Measurements from ENCODE around the gene CDK8.

The CDK8 gene

GRCh38 chr13:26435171-26435570 is 181.2 kb downstream of the CDK8 start:
- Histone ChIP-seq H3K36me3 (no peaks in the 10 kb centered on the region), H3K27me3 (ENCODE audit: insufficient read depth, low read depth, severe bottlenecking) (no peaks in the 10 kb centered on the region), H3K4me3 (ENCODE audit: low read depth, low read length) (no peak overlapping the region), H3K9me3 (ENCODE audit: severe bottlenecking) (peaks cover 36% of the 10 kb centered on the region), H3K27ac (no peak overlapping the region)
- DNase-seq = no peak
- TF ChIP-seq CTCF (IDR thresholded peaks at IDR 0.05; ENCODE audit: low read depth, low read length) = no peak

- no peak for DNase-seq
- H3K9me3 ChIP-seq (ENCODE audit: severe bottlenecking) = peaks cover 36% of the 10 kb centered on the region
- no peak overlapping the region for H3K4me3 ChIP-seq (ENCODE audit: low read depth, low read length)
- no peak for TF ChIP-seq CTCF (IDR thresholded peaks at IDR 0.05; ENCODE audit: low read depth, low read length)
- no peak overlapping the region for H3K27ac ChIP-seq
- H3K27me3 ChIP-seq (ENCODE audit: insufficient read depth, low read depth, severe bottlenecking) = no peaks in the 10 kb centered on the region
- H3K36me3 ChIP-seq = no peaks in the 10 kb centered on the region
Observed at GRCh38 chr13:26435646-26436045, 181.7 kb downstream of the CDK8 start.

GRCh38 chr13:26436914-26437313 is 183.0 kb downstream of the CDK8 start:
- H3K4me3 ChIP-seq (ENCODE audit: low read depth, low read length) = no peak overlapping the region
- no peak for DNase-seq
- H3K27ac ChIP-seq = no peak overlapping the region
- H3K9me3 ChIP-seq (ENCODE audit: severe bottlenecking) = peaks cover 37% of the 10 kb centered on the region
- H3K27me3 ChIP-seq (ENCODE audit: insufficient read depth, low read depth, severe bottlenecking) = no peaks in the 10 kb centered on the region
- no peaks in the 10 kb centered on the region for H3K36me3 ChIP-seq
- TF ChIP-seq CTCF (IDR thresholded peaks at IDR 0.05; ENCODE audit: low read depth, low read length) = no peak

GRCh38 chr13:26440111-26440510 is 186.2 kb downstream of the CDK8 start:
- Histone ChIP-seq H3K36me3 (no peaks in the 10 kb centered on the region), H3K4me3 (ENCODE audit: low read depth, low read length) (no peak overlapping the region), H3K27me3 (ENCODE audit: insufficient read depth, low read depth, severe bottlenecking) (no peaks in the 10 kb centered on the region), H3K9me3 (ENCODE audit: severe bottlenecking) (peaks cover 37% of the 10 kb centered on the region), H3K27ac (no peak overlapping the region)
- DNase-seq = no peak
- TF ChIP-seq CTCF (IDR thresholded peaks at IDR 0.05; ENCODE audit: low read depth, low read length) = no peak

- no peak for TF ChIP-seq CTCF (IDR thresholded peaks at IDR 0.05; ENCODE audit: low read depth, low read length)
- DNase-seq = no peak
- peaks cover 25% of the 10 kb centered on the region for H3K9me3 ChIP-seq (ENCODE audit: severe bottlenecking)
- no peaks in the 10 kb centered on the region for H3K36me3 ChIP-seq
- no peaks in the 10 kb centered on the region for H3K27me3 ChIP-seq (ENCODE audit: insufficient read depth, low read depth, severe bottlenecking)
- H3K4me3 ChIP-seq (ENCODE audit: low read depth, low read length) = no peak overlapping the region
- H3K27ac ChIP-seq = no peak overlapping the region
Observed at GRCh38 chr13:26441476-26441875, 187.5 kb downstream of the CDK8 start.

- Histone ChIP-seq H3K9me3 (ENCODE audit: severe bottlenecking) (peaks cover 15% of the 10 kb centered on the region), H3K27ac (no peak overlapping the region), H3K36me3 (no peaks in the 10 kb centered on the region), H3K27me3 (ENCODE audit: insufficient read depth, low read depth, severe bottlenecking) (no peaks in the 10 kb centered on the region), H3K4me3 (ENCODE audit: low read depth, low read length) (no peak overlapping the region)
- no peak for DNase-seq
- TF ChIP-seq CTCF (IDR thresholded peaks at IDR 0.05; ENCODE audit: low read depth, low read length) = no peak
Observed at GRCh38 chr13:26442541-26442940, 188.6 kb downstream of the CDK8 start.

All from WERI-Rb-1 (cell line).